Heart left ventricle (tissue), 13 donors: Measurements from ENCODE around the gene GATA5.

Experiments used
- POLR2A ChIP-seq, 2 donors: fragments of 450-650 bp; IDR thresholded peaks; one replicate each; pipeline ENCODE4 v1.6.1; 2017; ENCODE audit warnings: antibody characterized with exemption in 2 of 2, mild to moderate bottlenecking in 2 of 2, moderate library complexity in 2 of 2
- TF ChIP-seq, protein P1 (sequence below), 12 donors: fragments of 200-600 bp; sonication (generic) in 4 of 12; IDR thresholded peaks; one replicate each; pipeline versions ENCODE4 v1.5.0 to v1.8.0; 2018 to 2022; ENCODE audit warnings: antibody characterized with exemption in 12 of 12, mild to moderate bottlenecking in 5 of 12
- donor health status: ischemic (EF 13 %, LVEDD 7.1; RV severe dilation, severe dysfunction).
- donor health status: DM: no; HTN: yes; CAD: no.
- donor health status: DM: no; HTN: no; CAD: no.
- donor health status: ischemic (EF 25% LVEDD 6.9; RV normal size, moderate dysfunction).
- donor health status: ischemic (EF 25% LVEDD 5.7; RV mildly dilated, moderate dysfunction).
- donor health status: ischemic (EF 35%, LVEDD 5.7; RV mildly dilated, moderate dysfunction).
- donor health status: nonischemic (EF 11% LVEDD 7.7; RV severe dilation, severe dysfunction).
- donor health status: DM: yes; HTN: yes; CAD: no.
- donor health status: PGD.
- donor health status: ischemic (EF 29% LVEDD 5.4; RV normal size, mild dysfunction).
- donor health status: nonischemic (EF 23%, LVEDD 6.1; RV moderate dilation, normal function).

DNA sequence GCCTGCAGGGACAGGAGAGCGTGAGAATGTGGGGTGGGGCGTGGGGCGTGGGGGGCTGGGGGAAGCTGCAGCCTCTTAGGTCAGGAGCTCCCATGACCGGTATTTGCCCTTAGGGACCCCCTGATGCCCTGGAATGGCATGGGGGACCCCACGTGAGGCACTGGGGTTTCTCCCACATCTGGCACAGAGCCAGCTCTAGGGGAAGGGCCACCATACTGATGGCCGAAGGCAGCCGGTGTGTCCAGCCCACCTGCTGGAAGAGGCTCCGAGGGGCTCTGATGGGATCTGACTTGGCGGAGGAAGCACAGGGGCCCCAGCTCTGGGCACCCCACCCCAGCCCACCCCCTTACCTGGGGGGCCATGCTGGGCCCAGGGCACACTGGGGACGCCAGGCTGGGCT lies 10.8 kb downstream of the GATA5 start:
- TF ChIP-seq, protein P1, sequence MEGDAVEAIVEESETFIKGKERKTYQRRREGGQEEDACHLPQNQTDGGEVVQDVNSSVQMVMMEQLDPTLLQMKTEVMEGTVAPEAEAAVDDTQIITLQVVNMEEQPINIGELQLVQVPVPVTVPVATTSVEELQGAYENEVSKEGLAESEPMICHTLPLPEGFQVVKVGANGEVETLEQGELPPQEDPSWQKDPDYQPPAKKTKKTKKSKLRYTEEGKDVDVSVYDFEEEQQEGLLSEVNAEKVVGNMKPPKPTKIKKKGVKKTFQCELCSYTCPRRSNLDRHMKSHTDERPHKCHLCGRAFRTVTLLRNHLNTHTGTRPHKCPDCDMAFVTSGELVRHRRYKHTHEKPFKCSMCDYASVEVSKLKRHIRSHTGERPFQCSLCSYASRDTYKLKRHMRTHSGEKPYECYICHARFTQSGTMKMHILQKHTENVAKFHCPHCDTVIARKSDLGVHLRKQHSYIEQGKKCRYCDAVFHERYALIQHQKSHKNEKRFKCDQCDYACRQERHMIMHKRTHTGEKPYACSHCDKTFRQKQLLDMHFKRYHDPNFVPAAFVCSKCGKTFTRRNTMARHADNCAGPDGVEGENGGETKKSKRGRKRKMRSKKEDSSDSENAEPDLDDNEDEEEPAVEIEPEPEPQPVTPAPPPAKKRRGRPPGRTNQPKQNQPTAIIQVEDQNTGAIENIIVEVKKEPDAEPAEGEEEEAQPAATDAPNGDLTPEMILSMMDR (IDR thresholded peaks at IDR 0.05), result no peak
- TF ChIP-seq POLR2A (IDR thresholded peaks at IDR 0.05), result no peak
